Measurements from ENCODE around the gene YPEL3.

The YPEL3 gene

DNA sequence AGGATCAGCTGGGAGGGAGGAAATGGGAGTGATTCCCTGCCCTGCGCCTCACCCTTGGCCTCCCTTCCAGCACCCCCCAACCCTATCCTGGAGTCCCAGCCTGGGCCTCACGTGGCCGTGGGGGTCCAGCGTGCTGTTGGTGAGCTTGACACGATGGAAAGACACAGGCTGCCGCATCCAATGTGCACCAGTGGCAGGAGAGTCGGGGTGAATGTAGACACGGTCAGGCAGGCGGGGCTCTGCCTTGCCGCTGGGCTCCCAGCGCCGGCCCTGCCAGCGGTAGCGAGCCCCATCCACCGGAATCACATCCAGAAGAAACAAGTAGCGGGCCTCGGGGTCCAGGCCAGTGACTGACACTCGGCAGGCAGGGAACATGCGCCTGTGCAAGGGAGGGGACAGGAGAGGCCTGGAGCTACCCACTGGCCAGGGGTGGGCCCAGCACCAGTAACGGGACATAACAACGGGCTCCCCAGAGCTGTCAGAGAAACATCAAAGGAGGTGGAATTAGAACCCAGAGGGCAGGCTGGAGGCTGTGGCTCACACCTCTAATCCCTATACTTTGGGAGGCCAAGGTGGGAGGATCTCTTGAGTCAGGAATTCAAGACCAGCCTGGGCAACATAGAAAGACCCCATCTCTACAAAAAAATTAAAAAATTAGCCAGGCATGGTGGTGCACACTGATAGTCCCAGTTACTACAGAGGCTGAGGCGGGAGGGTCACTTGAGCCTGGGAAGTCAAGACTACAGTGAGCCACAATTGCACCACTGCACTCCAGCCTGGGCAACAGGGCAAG is 7.0 kb downstream of the YPEL3 start:
- no peak for DNase-seq

DNA sequence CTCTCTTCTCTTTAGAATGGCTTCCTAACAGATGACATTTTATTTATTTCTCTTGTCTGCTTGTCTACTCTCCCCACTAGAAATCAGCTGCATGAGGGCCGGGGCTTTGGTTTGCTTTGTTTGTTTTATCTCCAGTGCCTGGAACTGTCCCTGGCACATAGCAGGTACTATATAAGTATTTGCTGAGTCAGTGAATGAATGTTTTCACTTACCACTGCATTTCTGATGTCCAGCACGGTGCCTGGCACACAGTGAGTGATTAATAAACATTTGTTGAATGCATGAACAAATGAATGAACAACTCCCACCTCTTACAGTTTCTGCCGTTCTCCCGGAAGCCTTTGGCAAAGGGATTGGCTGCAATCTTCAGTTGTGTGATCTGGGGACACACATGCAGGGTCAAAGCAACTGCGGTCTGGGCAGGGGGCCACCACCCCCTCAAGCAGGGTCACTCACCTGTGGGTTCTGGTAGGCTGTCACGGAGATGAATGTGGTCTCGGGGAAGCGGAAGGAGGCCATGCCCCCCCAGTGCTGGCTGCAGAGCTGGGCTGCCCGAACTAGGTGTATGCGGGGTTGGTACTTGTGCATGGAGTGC is 7.7 kb downstream of the YPEL3 start:
- no peak for DNase-seq

DNA sequence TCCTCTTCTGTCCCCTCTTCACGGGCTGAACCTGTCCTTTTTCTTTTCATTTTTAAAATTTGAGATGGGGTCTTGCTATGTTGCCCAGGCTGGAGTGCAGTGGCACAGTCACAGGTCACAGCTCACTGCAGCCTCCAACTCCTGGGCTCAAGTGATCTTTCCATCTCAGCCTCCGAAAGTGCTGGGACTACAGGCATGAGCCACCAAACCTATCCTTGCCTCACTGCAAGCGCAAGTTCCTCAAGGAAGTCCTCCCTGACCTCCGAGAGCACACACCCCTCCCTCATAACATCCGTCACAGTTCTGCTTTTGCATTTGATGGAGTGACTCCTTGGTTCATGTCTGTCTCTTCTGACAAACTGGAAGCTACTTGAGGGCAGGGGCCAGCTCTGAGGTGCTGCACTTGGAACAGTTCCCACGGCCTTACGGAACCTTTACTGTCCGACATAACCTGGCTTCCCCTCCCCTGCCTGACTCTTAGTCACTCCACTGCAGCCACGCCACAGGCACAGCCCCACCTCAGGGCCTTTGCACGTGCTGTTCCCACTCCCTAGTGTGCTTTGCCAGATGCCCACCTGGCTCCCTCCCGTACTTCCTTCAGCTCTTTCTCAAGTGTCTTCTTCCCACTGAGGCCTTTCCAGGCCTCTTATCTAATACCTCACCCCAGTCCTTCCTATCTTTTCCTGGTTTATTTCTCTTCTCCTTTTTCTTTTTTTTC is 8.7 kb downstream of the YPEL3 start:
- no peak for DNase-seq

DNA sequence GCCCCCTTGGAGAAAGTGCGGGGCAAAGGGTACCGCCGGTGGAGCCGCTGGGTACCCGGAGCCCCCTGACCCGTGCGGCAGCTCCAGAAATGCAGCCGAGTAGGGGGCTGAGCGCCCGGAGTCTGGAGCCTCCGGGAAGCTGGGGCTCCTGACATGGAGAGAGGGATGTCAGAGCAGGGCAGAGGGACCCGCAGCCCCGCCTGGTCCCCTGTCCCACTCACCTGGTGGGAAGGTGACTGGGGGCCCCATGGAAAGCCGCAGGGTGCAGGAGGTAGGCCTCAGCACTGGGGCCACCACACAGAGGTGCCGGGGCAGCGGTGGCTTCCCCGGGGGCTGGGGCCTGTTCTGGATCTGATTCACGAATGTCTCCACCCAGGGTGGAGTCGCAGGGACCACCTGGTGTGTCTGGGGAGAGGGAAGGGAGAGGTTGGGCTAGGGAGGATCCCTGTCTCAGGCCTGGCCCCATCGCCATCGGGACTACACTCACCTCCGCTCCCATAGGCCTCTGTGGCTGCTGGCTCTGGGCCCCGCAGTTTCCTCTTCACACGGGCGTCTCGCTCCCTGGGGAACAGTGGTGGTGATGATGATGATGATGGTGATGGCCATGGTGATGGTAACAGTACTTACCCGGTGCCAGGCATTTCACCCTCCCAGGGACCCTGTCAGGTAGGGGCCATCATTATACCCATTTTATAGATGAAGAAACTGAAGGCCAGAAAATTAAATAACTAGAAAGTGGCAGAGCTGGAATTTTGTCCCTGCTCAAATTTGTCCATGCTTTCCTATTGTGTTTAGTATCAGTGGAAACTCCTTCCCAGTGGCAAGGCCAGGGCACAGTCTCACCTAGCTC is 9.5 kb downstream of the YPEL3 start:
- no peak for DNase-seq

DNA sequence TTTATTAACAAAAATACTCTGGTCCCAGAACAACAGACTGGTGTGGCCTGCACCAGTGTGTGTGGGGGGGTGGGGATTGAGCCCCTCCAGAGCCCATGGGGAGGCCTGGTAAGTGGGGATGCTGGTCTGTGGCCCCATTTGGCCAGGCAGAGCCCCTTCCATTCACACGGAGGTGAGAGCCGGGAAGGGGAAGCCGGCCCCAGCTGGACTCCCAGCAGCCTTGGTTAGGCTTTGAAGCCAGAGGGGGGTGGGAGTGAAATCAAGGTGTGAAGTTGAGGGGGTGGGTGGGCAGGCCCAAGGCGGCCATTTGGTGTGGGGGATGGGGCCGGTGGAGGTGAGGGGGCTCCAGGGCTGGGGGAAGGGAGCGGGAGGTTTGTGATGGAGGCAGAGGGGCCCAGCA is 10.2 kb downstream of the YPEL3 start:
- no peak for DNase-seq

DNA sequence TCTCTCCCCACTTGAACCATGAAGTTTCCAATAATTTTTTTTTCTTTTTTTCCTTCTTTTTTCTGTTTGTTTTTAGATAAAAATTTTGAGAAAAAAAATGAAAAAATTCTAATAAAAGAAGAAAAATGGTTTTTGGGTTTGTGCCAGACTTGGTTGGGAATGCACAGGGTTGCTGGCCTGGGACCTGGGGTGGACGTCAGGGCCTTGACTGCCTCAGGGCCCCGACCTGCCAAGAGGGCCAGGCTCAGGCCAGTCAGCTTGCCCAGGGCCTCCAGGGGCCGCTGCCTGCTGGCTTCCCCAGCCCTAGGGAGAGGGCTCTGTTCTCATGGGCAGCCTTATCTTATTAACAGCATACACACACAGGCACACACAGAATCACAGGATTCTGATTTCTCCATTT is 10.8 kb downstream of the YPEL3 start:
- no peak for DNase-seq

DNA sequence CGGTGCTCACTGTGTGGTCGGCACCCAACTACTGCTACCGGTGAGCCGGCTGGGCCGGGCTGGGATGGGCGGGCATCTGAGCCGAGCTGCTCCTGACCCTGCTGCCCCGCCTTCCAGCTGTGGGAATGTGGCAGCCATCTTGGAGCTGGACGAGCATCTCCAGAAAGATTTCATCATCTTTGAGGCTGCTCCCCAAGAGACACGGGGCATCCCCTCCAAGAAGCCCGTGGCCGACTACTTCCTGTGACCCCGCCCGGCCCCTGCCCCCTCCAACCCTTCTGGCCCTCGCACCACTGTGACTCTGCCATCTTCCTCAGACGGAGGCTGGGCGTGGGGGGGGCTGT is 11.2 kb downstream of the YPEL3 start:
- no peak for DNase-seq

DNA sequence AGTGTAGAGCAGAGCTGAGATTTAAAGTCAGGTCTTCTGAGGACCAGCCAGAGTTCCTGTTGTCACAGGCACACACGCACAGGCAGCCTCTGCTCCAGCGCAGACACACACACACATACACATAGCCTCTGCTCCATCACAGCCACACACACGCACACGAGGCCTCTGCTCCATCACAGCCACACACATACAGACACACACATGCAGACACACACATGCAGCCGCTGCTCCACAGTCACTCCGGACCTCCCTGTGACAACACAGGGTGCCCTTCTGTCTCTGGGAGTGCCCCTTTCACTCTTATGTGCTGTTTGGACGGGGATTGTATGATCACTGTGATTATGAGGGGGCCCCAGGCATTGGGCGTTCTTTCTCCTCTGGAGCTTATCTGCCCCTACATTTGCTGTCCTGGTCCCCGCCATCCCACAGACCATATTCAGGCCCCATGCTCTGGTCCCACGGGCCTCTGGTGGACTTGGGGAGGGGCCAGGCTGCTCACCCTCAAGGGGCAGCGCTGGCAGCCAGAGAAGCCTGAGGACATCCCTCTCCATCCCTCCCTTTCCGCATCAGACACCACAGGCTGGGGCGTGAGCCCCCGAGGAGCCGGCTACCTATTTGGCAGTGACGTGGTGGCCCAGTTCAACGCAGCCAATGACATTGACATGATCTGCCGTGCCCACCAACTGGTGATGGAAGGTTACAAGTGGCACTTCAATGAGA is 11.8 kb downstream of the YPEL3 start:
- DNase-seq = no peak

DNA sequence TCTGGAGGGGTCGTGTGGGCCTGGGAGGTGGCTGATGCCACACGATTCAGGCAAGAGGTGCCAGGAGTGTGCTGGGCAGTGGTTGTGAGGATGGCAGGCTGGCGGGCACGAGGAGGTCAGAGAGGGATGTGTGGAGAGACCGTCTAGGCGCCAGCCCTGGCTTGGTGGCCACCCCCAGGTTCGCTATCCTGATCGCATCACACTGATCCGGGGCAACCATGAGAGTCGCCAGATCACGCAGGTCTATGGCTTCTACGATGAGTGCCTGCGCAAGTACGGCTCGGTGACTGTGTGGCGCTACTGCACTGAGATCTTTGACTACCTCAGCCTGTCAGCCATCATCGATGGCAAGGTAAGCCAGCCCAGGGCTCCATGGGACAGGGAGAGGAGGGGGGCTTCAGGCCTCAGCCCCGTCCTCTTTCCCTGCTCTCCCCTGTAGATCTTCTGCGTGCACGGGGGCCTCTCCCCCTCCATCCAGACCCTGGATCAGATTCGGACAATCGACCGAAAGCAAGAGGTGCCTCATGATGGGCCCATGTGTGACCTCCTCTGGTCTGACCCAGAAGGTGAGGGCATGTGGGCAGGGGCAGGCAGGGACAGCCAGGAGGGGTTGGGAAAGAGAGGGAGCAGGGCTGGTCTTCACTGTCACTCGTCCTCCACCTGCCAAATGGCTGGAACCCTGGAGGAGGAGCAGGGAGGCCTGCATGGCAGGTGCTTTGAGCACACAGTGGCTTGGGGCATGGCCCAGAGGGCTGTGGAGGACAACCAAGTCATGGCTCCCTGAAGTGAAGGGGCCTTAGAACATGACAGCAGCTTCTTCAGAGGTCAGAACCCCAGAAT is 12.6 kb downstream of the YPEL3 start:
- DNase-seq = no peak

DNA sequence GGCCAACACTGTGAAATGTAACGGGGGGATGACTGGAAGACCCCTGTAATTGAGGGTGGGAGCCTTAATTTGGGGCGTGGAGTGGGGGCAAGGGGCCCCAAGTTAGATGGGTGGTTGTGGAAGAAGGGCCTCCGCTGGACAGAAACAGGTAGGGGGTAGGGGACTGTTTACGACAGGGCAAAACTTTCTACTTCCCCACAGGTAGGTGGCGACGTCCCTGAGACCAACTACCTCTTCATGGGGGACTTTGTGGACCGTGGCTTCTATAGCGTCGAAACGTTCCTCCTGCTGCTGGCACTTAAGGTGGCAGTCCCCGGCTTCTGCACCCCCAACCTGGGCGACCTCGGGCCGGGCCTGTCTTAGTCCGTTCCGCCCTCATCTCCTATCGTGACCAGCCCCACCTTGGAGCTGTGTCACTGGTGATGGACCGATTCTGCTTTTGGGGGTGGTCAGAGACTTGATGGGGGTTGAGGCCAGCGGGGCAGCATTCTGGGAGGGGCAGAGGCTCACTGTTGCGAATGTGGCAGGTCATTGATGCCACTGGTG is 13.4 kb downstream of the YPEL3 start:
- no peak for DNase-seq

DNA sequence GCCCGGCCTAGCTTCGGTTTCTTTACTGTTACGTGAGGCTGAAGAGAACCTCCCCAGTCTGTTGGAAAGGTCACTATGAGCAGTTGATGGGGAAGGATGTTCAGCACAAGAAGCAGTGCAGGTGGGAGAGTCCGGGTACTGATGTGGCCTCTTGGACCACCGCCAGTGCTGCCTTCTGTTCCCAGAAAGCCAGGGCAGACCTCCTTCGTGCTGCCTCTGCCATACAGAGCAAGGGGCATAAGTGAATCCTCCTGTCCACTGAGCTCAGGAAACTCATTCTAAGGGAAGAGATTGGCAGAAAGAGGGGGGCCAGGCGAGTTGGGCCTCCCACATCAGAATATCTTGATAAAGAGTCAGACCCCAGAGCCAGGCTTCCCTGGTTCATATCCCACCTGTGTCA is 16.5 kb downstream of the YPEL3 start:
- DNase-seq = no peak

DNA sequence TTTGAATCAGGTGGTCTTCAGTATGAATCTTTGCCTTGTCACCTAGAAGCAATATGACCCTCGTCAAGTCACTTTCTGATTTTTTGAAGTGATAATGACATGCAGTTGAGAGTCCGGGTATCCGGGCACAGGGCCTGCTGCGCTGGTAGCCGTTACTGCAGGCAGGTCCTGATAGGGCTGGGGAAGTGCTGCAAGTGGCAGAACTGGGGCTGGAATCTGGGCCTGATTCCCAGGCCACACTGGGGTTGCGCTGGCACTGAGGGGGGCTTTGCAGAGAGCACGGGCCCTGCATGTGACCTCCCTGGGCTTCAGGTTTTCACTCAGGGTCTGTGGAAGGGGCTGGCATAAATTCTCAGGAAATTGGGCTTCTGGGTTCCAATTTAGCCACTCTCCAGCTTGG is 17.3 kb downstream of the YPEL3 start:
- DNase-seq = no peak

DNA sequence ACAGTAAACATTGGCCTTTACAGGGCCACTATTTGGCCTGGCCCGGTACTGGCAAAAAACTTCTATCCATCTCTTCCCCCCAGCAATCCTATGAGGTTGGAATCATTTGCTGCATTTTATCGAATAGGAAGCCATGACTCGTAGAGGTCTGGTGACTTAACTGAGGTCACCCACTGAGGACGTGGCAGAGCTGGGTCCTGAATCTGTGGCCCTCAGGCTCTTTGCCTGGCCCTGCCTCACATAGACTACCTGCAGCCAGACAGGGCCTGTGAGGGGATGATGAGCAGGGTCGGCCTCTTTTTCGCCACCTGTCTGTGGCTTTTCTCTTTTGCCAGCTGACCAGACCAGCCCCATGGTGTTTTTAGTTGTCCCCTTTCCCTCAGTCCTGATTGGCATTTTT is 18.4 kb downstream of the YPEL3 start:
- DNase-seq = no peak

DNA sequence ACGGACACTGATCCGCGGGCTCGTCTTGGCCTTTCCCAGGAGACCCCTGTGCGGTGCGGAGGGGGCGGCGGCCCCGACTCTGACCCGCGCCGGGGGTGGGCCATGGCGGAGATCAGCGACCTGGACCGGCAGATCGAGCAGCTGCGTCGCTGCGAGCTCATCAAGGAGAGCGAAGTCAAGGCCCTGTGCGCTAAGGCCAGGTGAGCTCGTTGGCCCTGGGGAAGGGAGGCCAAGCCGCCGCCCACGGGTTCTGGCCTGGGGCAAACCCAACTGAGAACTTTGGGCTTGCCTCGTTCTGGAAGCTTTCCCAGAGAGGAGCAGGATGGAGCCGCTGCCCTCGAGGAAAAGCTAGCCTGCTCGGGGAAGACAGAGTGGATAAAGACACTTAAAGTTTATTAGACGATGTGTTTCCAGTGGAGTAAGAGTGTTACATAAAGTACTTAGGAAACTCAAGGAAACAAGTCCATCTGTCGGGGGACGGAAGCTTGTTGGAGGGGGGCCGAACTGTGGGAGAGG is 19.7 kb downstream of the YPEL3 start:
- DNase-seq = no peak

DNA sequence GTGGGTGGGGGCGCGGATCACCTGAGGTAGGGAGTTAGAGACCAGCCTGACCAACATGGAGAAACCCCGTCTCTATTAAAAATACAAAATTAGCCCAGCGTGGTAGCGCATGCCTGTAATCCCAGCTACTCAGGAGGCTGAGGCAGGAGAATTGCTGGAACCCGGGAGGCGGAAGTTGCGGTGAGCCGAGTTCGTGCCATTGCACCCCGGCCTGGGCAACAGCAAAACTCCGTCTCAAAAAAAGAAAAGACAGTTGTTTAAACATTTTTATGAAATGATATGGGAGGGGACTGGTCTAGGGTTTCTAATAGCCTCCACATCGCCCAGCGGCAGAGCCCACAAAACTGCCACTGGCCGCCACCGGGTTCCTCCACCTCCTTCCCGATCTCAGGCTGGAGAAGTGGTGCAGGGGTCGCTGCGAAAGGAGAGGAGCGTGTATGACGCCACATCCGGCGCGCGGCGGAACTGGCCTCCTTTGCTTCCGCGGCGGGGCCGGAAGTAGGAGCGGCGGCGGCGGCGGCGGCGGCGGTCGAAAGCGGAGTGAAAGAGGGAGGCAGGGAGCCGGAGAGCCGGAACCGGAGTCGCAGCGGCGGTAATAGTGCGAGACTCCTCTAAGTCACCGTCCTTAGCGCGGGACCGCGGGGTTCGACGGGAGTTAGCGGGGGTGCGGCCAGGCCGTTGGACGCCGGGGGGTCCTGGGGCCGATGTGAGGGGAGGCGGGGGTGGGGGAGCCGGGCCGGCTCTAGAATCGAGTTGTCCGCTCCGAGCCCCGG is 20.3 kb downstream of the YPEL3 start, which contains the start of gene PPP4C:
PPP4C (plus strand) TSS at position 492 of the 773 bp plus-strand sequence. CDS start 384 bp downstream, outside the sequence.
- DNase-seq = peak; percentile 81 to 95 (median 89)

DNA sequence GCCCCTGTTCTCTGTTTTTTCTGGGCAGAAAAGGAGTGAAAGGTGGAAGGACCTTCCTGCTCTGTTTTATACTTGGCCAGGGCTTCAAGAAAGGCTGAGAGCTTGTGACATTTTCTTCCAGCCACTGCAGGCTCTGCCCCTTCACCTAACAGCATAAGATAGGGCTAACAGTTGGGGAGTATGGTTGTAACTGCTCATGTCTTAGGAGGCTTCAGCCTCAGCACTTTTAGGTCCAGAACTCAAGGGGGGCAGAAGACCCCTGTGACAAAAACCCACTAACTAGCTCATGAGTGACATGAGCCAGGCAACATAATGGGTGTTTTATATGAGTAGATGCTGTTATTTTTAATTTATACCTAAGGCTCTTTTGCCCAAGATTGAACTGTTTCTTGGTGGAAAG is 25.5 kb downstream of the YPEL3 start:
- no peak for DNase-seq

DNA sequence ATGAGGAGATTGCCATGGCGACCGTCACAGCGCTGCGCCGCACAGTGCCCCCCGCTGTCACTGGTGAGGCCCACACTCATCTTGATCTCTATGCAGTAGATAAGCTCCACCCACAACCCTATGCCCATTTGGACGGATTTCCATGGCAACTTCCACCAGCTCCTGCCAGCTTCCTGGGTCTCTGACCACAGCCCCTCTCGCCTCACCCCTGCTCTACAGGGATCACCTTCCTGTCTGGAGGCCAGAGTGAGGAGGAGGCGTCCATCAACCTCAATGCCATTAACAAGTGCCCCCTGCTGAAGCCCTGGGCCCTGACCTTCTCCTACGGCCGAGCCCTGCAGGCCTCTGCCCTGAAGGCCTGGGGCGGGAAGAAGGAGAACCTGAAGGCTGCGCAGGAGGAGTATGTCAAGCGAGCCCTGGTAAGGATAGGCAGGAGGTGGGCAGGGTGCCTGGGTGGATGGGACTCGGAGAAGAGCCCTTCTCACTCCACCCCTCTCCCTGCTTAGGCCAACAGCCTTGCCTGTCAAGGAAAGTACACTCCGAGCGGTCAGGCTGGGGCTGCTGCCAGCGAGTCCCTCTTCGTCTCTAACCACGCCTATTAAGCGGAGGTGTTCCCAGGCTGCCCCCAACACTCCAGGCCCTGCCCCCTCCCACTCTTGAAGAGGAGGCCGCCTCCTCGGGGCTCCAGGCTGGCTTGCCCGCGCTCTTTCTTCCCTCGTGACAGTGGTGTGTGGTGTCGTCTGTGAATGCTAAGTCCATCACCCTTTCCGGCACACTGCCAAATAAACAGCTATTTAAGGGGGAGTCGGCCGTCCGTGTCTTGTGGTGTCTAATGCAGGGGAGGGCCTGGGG is 26.2 kb downstream of the YPEL3 start:
- DNase-seq = no peak

DNA sequence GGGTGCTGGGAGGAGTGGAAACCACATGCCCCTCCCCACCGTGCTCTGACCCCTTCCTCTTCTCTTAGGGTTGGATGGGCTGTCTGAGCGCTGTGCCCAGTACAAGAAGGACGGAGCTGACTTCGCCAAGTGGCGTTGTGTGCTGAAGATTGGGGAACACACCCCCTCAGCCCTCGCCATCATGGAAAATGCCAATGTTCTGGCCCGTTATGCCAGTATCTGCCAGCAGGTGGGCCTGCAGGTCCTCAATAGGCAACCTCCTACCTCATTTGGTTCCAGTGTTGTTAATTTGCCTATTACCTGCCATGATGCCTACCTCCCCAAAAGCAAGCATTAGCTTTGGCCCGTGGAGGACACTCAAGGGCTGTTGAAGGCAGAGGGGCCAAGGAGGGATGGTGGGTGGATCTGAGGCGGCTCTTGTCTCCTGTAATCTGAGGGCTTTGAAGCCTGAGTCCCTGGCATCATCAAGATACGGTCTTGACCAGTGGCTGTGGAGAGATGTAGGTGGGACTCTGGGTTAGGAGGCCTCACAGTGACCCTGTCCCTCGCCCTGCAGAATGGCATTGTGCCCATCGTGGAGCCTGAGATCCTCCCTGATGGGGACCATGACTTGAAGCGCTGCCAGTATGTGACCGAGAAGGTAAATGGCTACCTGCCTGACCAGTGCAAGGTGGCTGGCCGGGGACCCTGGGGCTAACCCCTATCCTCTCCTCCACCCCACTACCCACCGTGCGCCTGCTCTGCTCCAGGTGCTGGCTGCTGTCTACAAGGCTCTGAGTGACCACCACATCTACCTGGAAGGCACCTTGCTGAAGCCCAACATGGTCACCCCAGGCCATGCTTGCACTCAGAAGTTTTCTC is 27.0 kb downstream of the YPEL3 start:
- peak in 4 of 5 experiments; percentile 39 to 68 (median 48) for DNase-seq
